ENCODE measurements around the gene LMX1A. TPM values are rescaled to one million over a fixed set of nuclear protein-coding genes. Genes with fewer than 3 reads are reported as not detected.

The LMX1A gene
- polyA plus RNA-seq, 1 donor from 2014 or later: 0.47 TPM

DNA sequence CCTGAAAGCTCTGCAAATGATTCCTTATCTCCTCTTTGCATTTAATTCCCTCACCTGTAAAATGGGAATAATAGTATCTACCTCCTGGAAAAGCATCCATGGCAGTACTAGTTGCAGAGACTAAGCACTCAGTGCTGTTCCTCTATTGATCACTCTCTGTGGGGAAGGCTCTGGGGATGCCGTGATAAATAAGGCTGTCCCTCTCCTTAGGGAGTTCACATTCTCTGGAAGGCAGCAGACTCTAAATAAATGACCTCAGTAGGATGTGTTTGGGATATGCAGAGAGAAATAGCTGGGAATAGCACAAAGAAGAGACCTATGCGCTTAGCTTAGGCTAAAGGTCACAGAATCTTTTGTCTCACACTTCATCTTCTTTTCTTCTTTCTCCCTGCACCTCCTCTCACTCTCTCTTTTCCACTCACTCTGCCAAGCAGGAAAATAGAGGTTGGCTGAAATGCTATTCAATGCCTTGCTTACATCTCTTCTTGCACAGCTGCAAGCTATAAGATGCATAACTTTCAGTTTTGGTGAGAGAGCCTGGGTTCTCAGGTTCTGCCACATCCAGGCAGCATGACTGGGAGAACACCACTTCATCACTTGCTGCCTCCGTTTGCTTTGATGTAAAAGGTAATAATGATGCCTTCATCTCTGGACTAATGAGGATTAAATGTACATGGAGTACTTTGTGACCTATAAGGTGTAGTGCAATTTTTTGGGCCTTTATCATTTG is 101.5 kb downstream of the LMX1A start:
- Histone ChIP-seq H3K79me2 (replicated peaks; ENCODE audit: insufficient read depth, low read length) (no peaks in the 10 kb centered on the region), H3K9me2 (ENCODE audit: insufficient read depth, low read length) (no peaks in the 10 kb centered on the region), H4K20me1 (ENCODE audit: insufficient read depth) (no peaks in the 10 kb centered on the region), H2AFZ (ENCODE audit: low read depth, low read length) (no peak overlapping the region), H3K36me3 (ENCODE audit: insufficient read depth, low read length) (no peaks in the 10 kb centered on the region), H3K27me3 (ENCODE audit: insufficient read depth, low read depth, low read length) (no peaks in the 10 kb centered on the region), H3F3A (ENCODE audit: insufficient read depth, low read length, poor library complexity, severe bottlenecking) (no peaks in the 10 kb centered on the region), H3K9me3 (ENCODE audit: low read length) (no peaks in the 10 kb centered on the region), H3K4me2 (ENCODE audit: low read length) (no peak overlapping the region), H3K4me3 (ENCODE audit: low read length) (no peak overlapping the region), H3K27ac (ENCODE audit: low read length) (no peak overlapping the region), H3K9ac (ENCODE audit: low read length) (no peak overlapping the region)
- no peak for TF ChIP-seq TAF1 (IDR thresholded peaks at IDR 0.05; ENCODE audit: low read depth)
- TF ChIP-seq RAD21 (conservative IDR thresholded peaks at IDR 0.05): no peak
- TF ChIP-seq, protein P1, sequence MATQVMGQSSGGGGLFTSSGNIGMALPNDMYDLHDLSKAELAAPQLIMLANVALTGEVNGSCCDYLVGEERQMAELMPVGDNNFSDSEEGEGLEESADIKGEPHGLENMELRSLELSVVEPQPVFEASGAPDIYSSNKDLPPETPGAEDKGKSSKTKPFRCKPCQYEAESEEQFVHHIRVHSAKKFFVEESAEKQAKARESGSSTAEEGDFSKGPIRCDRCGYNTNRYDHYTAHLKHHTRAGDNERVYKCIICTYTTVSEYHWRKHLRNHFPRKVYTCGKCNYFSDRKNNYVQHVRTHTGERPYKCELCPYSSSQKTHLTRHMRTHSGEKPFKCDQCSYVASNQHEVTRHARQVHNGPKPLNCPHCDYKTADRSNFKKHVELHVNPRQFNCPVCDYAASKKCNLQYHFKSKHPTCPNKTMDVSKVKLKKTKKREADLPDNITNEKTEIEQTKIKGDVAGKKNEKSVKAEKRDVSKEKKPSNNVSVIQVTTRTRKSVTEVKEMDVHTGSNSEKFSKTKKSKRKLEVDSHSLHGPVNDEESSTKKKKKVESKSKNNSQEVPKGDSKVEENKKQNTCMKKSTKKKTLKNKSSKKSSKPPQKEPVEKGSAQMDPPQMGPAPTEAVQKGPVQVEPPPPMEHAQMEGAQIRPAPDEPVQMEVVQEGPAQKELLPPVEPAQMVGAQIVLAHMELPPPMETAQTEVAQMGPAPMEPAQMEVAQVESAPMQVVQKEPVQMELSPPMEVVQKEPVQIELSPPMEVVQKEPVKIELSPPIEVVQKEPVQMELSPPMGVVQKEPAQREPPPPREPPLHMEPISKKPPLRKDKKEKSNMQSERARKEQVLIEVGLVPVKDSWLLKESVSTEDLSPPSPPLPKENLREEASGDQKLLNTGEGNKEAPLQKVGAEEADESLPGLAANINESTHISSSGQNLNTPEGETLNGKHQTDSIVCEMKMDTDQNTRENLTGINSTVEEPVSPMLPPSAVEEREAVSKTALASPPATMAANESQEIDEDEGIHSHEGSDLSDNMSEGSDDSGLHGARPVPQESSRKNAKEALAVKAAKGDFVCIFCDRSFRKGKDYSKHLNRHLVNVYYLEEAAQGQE (IDR thresholded peaks at IDR 0.05; ENCODE audit: borderline replicate concordance): no peak
- no peak for TF ChIP-seq EZH2 (IDR thresholded peaks at IDR 0.05; ENCODE audit: borderline replicate concordance, insufficient read depth, low read length, poor library complexity, severe bottlenecking)
- TF ChIP-seq POLR2AphosphoS5 (IDR thresholded peaks at IDR 0.05): no peak
- TF ChIP-seq, protein P2, sequence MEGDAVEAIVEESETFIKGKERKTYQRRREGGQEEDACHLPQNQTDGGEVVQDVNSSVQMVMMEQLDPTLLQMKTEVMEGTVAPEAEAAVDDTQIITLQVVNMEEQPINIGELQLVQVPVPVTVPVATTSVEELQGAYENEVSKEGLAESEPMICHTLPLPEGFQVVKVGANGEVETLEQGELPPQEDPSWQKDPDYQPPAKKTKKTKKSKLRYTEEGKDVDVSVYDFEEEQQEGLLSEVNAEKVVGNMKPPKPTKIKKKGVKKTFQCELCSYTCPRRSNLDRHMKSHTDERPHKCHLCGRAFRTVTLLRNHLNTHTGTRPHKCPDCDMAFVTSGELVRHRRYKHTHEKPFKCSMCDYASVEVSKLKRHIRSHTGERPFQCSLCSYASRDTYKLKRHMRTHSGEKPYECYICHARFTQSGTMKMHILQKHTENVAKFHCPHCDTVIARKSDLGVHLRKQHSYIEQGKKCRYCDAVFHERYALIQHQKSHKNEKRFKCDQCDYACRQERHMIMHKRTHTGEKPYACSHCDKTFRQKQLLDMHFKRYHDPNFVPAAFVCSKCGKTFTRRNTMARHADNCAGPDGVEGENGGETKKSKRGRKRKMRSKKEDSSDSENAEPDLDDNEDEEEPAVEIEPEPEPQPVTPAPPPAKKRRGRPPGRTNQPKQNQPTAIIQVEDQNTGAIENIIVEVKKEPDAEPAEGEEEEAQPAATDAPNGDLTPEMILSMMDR (IDR thresholded peaks at IDR 0.05; ENCODE audit: poor library complexity, severe bottlenecking): no peak
- no peak for TF ChIP-seq EP300 (conservative IDR thresholded peaks at IDR 0.05; ENCODE audit: poor library complexity, severe bottlenecking)
- TF ChIP-seq SMC3 (conservative IDR thresholded peaks at IDR 0.05; ENCODE audit: poor library complexity): no peak
- no peak for TF ChIP-seq MXI1 (conservative IDR thresholded peaks at IDR 0.05; ENCODE audit: poor library complexity, severe bottlenecking)

DNA sequence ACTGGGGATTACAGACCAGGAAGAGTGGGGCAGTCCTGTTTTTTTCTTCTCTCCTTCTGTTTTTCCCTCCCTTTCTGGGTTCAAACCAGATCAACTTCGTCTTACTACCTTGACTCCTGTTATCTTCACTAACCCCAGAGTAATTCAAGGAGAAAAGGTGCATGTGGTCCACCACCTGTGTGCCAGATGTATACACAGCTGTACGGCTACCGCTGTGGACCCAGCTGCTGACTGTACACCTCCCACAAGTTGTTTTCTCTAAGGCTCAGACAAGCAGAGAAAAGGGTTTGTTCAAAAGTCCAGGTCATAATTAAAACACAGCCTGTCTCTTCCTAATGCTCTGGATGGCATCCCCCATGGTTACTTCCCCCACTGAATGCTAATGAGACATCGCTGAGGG is 102.1 kb downstream of the LMX1A start:
- Histone ChIP-seq H3K9ac (ENCODE audit: low read length) (no peak overlapping the region), H3K27me3 (ENCODE audit: insufficient read depth, low read depth, low read length) (no peaks in the 10 kb centered on the region), H3K9me3 (ENCODE audit: low read length) (no peaks in the 10 kb centered on the region), H4K20me1 (ENCODE audit: insufficient read depth) (no peaks in the 10 kb centered on the region), H3K4me2 (ENCODE audit: low read length) (no peak overlapping the region), H3K27ac (ENCODE audit: low read length) (no peak overlapping the region), H3K9me2 (ENCODE audit: insufficient read depth, low read length) (no peaks in the 10 kb centered on the region), H3K4me3 (ENCODE audit: low read length) (no peak overlapping the region), H3K36me3 (ENCODE audit: insufficient read depth, low read length) (no peaks in the 10 kb centered on the region), H3F3A (ENCODE audit: insufficient read depth, low read length, poor library complexity, severe bottlenecking) (no peaks in the 10 kb centered on the region), H2AFZ (ENCODE audit: low read depth, low read length) (no peak overlapping the region), H3K79me2 (replicated peaks; ENCODE audit: insufficient read depth, low read length) (no peaks in the 10 kb centered on the region)
- TF ChIP-seq TAF1 (IDR thresholded peaks at IDR 0.05; ENCODE audit: low read depth) (no peak), SMC3 (conservative IDR thresholded peaks at IDR 0.05; ENCODE audit: poor library complexity) (no peak), EP300 (conservative IDR thresholded peaks at IDR 0.05; ENCODE audit: poor library complexity, severe bottlenecking) (no peak), MXI1 (conservative IDR thresholded peaks at IDR 0.05; ENCODE audit: poor library complexity, severe bottlenecking) (no peak), EZH2 (IDR thresholded peaks at IDR 0.05; ENCODE audit: borderline replicate concordance, insufficient read depth, low read length, poor library complexity, severe bottlenecking) (no peak), POLR2AphosphoS5 (IDR thresholded peaks at IDR 0.05) (no peak), RAD21 (conservative IDR thresholded peaks at IDR 0.05) (no peak)
- TF ChIP-seq, protein P1 (IDR thresholded peaks at IDR 0.05; ENCODE audit: borderline replicate concordance): no peak
- TF ChIP-seq, protein P2 (IDR thresholded peaks at IDR 0.05; ENCODE audit: poor library complexity, severe bottlenecking): no peak

Measured in neural cell (in vitro differentiated cells).